ENCODE data around the gene TWNK.

The TWNK gene

GRCh38 chr10:100986952-100987684 is at the start of gene TWNK, which contains the start of gene MRPL43:
TWNK (plus strand) TSS chr10:100987543; CDS start chr10:100988211, 668 bp downstream.
MRPL43 (minus strand) TSS chr10:100987497; CDS start chr10:100987443, 54 bp downstream.
- TF ChIP-seq GATA2 (IDR thresholded peaks at IDR 0.05; ENCODE audit: low read depth, low read length), result no peak
- no peak for TF ChIP-seq GATA3 (IDR thresholded peaks at IDR 0.05; ENCODE audit: low read depth, low read length)

DNA sequence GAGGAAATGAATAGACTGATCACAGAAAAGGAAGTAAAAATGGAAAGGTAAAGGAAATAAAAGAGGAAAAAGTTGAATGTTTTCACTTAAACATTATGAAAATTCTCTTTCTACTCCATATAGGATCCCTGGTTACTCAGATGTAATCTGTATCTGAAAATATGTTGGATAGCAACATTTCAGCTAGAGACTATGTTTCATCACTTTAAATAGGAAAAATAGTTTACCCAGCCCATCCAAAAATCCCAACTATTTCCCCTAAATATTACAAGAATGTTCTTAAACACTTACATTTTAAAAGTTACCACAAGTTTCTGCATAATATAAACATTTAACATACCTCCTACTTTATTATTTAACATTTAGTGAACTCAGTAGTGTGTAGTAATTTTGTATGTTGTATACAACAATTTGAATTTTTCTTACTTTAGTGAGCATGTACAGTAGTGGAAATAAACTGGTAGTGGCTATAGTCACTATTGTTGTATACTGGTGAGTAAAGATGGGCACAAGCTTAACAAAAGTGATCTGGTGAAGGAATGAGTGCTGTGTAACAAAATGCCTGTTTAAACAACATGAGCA is 47.5 kb upstream of the TWNK start:
- TF ChIP-seq GATA2 (IDR thresholded peaks at IDR 0.05; ENCODE audit: low read depth, low read length), result no peak
- no peak for TF ChIP-seq GATA3 (IDR thresholded peaks at IDR 0.05; ENCODE audit: low read depth, low read length)

- no peak for TF ChIP-seq GATA2 (IDR thresholded peaks at IDR 0.05; ENCODE audit: low read depth, low read length)
- TF ChIP-seq GATA3 (IDR thresholded peaks at IDR 0.05; ENCODE audit: low read depth, low read length), result no peak
These were observed 45.1 kb upstream of the TWNK start for GRCh38 chr10:100942229-100942628.

GRCh38 chr10:100943508-100943907 is 43.8 kb upstream of the TWNK start:
- TF ChIP-seq GATA2 (IDR thresholded peaks at IDR 0.05; ENCODE audit: low read depth, low read length), result no peak
- no peak for TF ChIP-seq GATA3 (IDR thresholded peaks at IDR 0.05; ENCODE audit: low read depth, low read length)

DNA sequence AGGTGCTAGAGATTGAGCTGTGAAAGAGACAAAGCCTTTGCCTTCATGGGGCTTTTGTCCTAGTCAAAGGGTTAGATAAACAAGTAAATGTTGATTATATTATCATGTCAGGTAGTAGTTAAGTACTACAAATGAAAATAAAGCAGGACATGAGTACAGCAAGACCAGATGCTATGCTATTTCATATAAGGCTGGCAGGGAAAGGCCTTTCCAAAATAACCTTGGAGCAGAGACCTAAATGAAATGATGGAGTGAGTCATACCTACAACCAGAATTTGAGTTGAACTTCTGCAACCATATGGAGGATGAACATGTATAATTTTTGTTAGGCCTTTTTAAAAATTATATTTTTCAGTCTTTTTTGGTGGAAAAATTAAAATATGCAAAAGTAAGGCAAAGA is 41.6 kb upstream of the TWNK start:
- TF ChIP-seq GATA3 (IDR thresholded peaks at IDR 0.05; ENCODE audit: low read depth, low read length) (no peak), GATA2 (IDR thresholded peaks at IDR 0.05; ENCODE audit: low read depth, low read length) (no peak)

DNA sequence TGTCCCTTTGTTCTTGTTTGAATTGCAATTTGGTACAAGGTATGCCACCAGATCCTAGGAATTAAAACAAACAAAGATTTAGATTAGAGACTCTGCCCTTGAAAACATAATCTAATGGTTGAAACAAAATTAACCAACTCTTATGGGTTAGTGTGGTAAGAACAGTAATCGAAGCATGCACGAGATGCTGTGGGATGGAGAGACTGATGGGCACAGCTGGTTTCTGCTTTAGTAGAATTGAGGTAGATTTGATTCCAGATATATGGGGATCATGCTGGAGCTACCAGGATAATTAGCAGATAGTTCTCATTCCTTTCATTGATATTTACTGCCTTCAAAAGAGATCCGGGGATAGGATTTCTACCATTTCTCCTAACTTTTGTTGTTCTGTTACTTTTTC is 38.4 kb upstream of the TWNK start:
- TF ChIP-seq GATA3 (IDR thresholded peaks at IDR 0.05; ENCODE audit: low read depth, low read length), result no peak
- TF ChIP-seq GATA2 (IDR thresholded peaks at IDR 0.05; ENCODE audit: low read depth, low read length), result no peak

GRCh38 chr10:100960251-100960650 is 27.1 kb upstream of the TWNK start:
- no peak for TF ChIP-seq GATA2 (IDR thresholded peaks at IDR 0.05; ENCODE audit: low read depth, low read length)
- no peak for TF ChIP-seq GATA3 (IDR thresholded peaks at IDR 0.05; ENCODE audit: low read depth, low read length)

DNA sequence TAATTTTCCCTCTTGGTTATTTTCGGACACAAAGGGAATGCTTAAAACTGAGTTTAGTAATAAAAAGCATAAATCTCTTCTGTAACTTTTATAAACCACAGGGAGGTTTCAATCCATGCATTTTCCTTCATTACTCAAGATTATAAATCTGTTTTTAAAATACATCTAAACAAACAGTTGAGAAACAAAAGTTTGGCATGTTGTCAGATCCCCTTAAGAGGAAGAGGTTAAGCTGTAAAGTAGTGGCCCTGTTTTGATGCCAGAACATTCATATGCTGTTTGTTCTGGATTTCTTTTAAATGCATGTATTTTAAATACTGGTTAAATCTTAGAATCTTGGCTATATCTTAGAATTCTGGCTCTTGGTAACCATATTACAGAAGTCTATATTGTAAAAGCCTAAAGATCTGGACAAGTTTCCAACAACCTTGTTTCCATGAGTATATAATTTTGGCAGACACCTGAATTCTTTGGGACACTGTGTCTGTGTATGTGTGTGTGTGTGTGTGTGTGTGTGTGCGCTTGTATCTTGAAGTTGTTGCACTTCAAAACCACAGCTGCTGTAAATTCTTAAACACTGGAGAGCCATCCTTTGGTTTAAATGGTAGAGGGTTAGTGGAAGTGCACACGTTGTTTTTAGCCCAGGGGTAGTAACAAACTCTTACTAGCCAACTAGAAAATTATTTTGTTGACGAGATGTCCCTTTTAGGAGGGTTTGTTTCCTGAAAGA is 24.8 kb upstream of the TWNK start:
- TF ChIP-seq GATA2 (IDR thresholded peaks at IDR 0.05; ENCODE audit: low read depth, low read length) (no peak), GATA3 (IDR thresholded peaks at IDR 0.05; ENCODE audit: low read depth, low read length) (no peak)

- TF ChIP-seq GATA3 (IDR thresholded peaks at IDR 0.05; ENCODE audit: low read depth, low read length) (no peak), GATA2 (IDR thresholded peaks at IDR 0.05; ENCODE audit: low read depth, low read length) (no peak)
These were observed 23.5 kb upstream of the TWNK start for GRCh38 chr10:100963826-100964225.

- TF ChIP-seq GATA3 (IDR thresholded peaks at IDR 0.05; ENCODE audit: low read depth, low read length) (no peak), GATA2 (IDR thresholded peaks at IDR 0.05; ENCODE audit: low read depth, low read length) (no peak)
These were observed 21.5 kb upstream of the TWNK start for GRCh38 chr10:100965820-100966219.

GRCh38 chr10:100966887-100967286 is 20.5 kb upstream of the TWNK start:
- no peak for TF ChIP-seq GATA3 (IDR thresholded peaks at IDR 0.05; ENCODE audit: low read depth, low read length)
- no peak for TF ChIP-seq GATA2 (IDR thresholded peaks at IDR 0.05; ENCODE audit: low read depth, low read length)

DNA sequence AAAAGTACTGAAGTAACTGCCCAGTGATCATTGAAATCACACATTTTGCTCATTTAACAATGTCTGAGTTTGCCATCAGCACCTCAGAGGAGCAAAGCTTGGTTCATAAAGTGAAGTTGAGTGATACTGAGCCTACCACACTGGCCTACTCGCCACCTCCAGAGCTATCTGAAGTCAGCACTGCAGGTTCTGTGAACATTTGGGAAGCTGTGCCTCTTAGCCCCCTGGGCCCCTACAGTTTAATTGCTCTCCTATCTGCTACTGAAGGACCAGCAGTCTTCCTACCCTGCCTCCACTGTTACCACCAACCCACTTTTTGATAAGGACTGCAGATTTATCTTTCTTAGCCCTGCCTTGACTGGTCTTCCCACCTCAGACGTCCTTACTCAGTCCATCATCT is 20.0 kb upstream of the TWNK start:
- TF ChIP-seq GATA2 (IDR thresholded peaks at IDR 0.05; ENCODE audit: low read depth, low read length) (no peak), GATA3 (IDR thresholded peaks at IDR 0.05; ENCODE audit: low read depth, low read length) (no peak)

DNA sequence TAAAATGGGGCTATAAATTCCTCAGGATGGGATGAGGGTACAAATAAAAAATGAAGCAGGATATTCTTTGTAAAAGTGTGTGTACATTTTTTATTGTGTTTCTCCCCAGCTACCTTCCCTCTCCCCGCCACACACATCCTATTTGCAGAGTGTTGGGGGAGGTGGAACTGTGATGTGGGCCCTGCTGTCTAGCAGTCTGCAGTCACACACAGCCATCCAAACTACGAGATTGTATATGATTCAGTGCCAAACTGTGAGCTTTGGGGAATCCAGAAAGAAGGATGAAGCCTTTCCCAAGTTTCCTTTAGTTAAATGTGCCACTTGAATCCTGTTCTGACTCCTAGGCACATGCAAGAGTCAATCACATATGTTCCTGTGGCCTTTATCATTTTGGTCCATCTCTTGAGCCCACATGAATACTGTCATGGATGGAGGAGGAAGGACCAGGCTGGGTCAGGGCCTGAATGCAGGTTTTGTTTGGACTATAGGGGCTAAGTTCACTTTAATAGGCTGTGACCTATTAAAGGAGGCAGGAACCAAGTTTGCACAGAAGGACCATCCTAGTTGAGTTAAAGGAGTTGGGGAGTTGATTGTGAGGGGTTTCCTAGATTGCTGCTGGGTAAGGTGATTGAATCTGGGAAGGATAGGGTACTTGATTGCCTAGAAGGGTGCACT is 19.1 kb upstream of the TWNK start:
- TF ChIP-seq GATA3 (IDR thresholded peaks at IDR 0.05; ENCODE audit: low read depth, low read length) (no peak), GATA2 (IDR thresholded peaks at IDR 0.05; ENCODE audit: low read depth, low read length) (no peak)

- TF ChIP-seq GATA3 (IDR thresholded peaks at IDR 0.05; ENCODE audit: low read depth, low read length), result no peak
- TF ChIP-seq GATA2 (IDR thresholded peaks at IDR 0.05; ENCODE audit: low read depth, low read length), result no peak
These were observed 18.5 kb upstream of the TWNK start for GRCh38 chr10:100968863-100969186.
